Activated naive CD4-positive, alpha-beta T cell treated with anti-CD3 and anti-CD28 coated beads, Interleukin-2, amount 10 ng/mL, durations not matched to agents 7 days and 5 days (primary cell): Measurements from ENCODE around the gene TMEM154.

ENCODE experiments used
- CTCF ChIA-PET: fragments of 350-600 bp; sonication (Branson Sonifier 250); formaldehyde crosslinking; loops from one replicate; lab custom pipeline; 2021; ENCODE audit warnings: antibody characterized with exemption; lab: Charles Lee
- DNase-seq: peaks from one replicate; pipeline ENCODE4 v3.0.0-alpha.2; 2020
- H3K27ac Mint-ChIP-seq: one replicate; pipeline ENCODE4 v1.8.0; 2021; ENCODE audit warnings: mild to moderate bottlenecking, moderate library complexity, mixed read lengths
- H3K27me3 Mint-ChIP-seq: one replicate; pipeline ENCODE4 v1.8.0; 2021; ENCODE audit warnings: mild to moderate bottlenecking, mixed read lengths
- H3K36me3 Mint-ChIP-seq: one replicate; pipeline ENCODE4 v1.8.0; 2021; ENCODE audit warnings: mixed read lengths
- H3K4me1 Mint-ChIP-seq: one replicate; pipeline ENCODE4 v1.8.0; 2021; ENCODE audit warnings: mixed read lengths
- H3K4me3 Mint-ChIP-seq: one replicate; pipeline ENCODE4 v1.8.0; 2021; ENCODE audit warnings: mild to moderate bottlenecking, moderate library complexity, mixed read lengths
- H3K9me3 Mint-ChIP-seq: one replicate; pipeline ENCODE4 v1.8.0; 2021; ENCODE audit warnings: mixed read lengths

Gene TMEM154

DNA sequence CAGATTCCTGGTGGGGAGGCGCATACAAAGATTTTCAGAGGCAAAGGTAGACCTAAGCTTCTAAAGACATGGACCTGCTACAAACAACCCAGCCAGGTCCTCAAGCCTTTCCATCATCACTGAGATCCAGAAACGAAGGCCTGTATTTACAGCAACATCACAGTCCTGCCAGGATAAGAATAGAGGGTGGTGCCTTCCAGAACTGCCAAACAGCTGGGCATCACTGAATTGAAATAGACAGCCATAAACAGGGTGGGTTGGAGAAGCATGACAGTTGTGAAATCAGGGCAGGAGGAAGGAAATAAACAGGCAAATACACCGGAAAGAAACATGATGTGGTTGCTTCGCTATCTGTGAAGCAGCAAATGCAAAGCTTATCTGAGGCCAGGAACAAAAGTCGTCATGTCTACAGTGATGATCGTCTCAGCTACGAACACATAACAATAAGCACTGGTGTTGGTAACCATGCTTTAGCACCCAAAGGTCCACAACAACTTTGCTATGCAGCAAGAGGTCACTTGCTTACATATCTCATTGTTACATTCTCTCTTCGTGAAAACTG lies 6.7 kb upstream of the TMEM154 start:
- Mint-ChIP-seq H3K36me3 (no peaks in the 10 kb centered on the region), H3K9me3 (no peaks in the 10 kb centered on the region), H3K27me3 (peaks cover 16% of the 10 kb centered on the region), H3K4me3 (no peak overlapping the region), H3K27ac (no peak overlapping the region), H3K4me1 (peaks cover 19% of the 10 kb centered on the region)
- no peak for DNase-seq
- CTCF ChIA-PET, result no interaction called here

- Mint-ChIP-seq H3K9me3 (no peaks in the 10 kb centered on the region), H3K4me1 (peaks cover 36% of the 10 kb centered on the region), H3K27ac (no peak overlapping the region), H3K27me3 (peaks cover 10% of the 10 kb centered on the region), H3K36me3 (peaks cover 3% of the 10 kb centered on the region), H3K4me3 (no peak overlapping the region)
- CTCF ChIA-PET, result interaction anchor here (0.8 to 1.2 kb wide), 3 partner anchors 36 to 181 kb away, joined by 3 read pairs; no protein-coding TSS in a partner anchor
- no peak for DNase-seq
These were observed 4.8 kb upstream of the TMEM154 start for GRCh38 chr4:152684587-152684986.

GRCh38 chr4:152684007-152684406 lies 4.2 kb upstream of the TMEM154 start:
- H3K4me3 Mint-ChIP-seq, result no peak overlapping the region
- CTCF ChIA-PET, result interaction anchor here (0.8 to 1.2 kb wide), 4 partner anchors 35 to 180 kb away, joined by 3 read pairs; no protein-coding TSS in a partner anchor

GRCh38 chr4:152682143-152682941 lies 2.5 kb upstream of the TMEM154 start:
- DNase-seq, result no peak
- Mint-ChIP-seq H3K4me3 (no peak overlapping the region), H3K27me3 (no peaks in the 10 kb centered on the region), H3K27ac (no peak overlapping the region), H3K4me1 (peaks cover 53% of the 10 kb centered on the region), H3K36me3 (peaks cover 18% of the 10 kb centered on the region), H3K9me3 (no peaks in the 10 kb centered on the region)
- CTCF ChIA-PET, result interaction anchor here (1.0 kb wide), 1 partner anchor 54 kb away, joined by 3 read pairs; no protein-coding TSS in a partner anchor

More at GRCh38 chr4:152684007-152684406, 4.2 kb upstream of the TMEM154 start:
- peaks cover 6% of the 10 kb centered on the region for H3K27me3 Mint-ChIP-seq
- H3K9me3 Mint-ChIP-seq, result no peaks in the 10 kb centered on the region
- no peak overlapping the region for H3K27ac Mint-ChIP-seq
- peaks cover 7% of the 10 kb centered on the region for H3K36me3 Mint-ChIP-seq
- DNase-seq, result no peak
- H3K4me1 Mint-ChIP-seq, result peaks cover 39% of the 10 kb centered on the region

GRCh38 chr4:152680988-152681603 lies 1.3 kb upstream of the TMEM154 start:
- H3K4me3 Mint-ChIP-seq, result no peak overlapping the region
- H3K9me3 Mint-ChIP-seq, result no peaks in the 10 kb centered on the region
- DNase-seq, result no peak
- H3K27me3 Mint-ChIP-seq, result no peaks in the 10 kb centered on the region
- CTCF ChIA-PET, result no interaction called here
- H3K4me1 Mint-ChIP-seq, result peaks cover 64% of the 10 kb centered on the region
- peak overlapping the region; percentile 85 for H3K27ac Mint-ChIP-seq
- H3K36me3 Mint-ChIP-seq, result peaks cover 25% of the 10 kb centered on the region

DNA sequence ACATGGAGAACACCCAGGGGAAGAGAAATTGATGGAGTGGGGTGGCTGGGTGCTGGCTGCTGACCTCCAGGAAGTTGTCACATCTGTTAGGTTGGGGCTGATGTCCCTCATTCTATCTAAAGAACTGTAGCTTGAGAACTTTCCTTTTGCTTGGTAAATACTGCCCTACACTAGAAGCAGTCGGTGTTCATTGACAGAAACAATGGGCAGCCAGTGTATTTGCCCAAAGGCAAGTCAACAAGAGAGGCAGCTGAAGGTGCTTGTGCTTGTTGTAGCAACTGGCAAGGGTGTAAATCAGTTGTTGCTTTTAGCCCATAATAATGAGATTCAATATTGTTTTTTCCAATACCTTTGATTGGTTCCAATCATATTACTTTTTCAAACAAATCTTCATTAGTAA lies 956 bp downstream of the TMEM154 start:
- H3K27ac Mint-ChIP-seq, result peak overlapping the region; percentile 97
- no peaks in the 10 kb centered on the region for H3K27me3 Mint-ChIP-seq
- peaks cover 60% of the 10 kb centered on the region for H3K4me1 Mint-ChIP-seq
- H3K36me3 Mint-ChIP-seq, result peaks cover 35% of the 10 kb centered on the region
- H3K4me3 Mint-ChIP-seq, result peak overlapping the region; percentile 92
- no peak for DNase-seq
- no peaks in the 10 kb centered on the region for H3K9me3 Mint-ChIP-seq
- CTCF ChIA-PET, result interaction anchor here (1.0 to 1.5 kb wide), 4 partner anchors 142 to 218 kb away, joined by 3 to 5 read pairs (median 4); no protein-coding TSS in a partner anchor

GRCh38 chr4:152677117-152677516 lies 2.7 kb downstream of the TMEM154 start:
- H3K27me3 Mint-ChIP-seq, result no peaks in the 10 kb centered on the region
- H3K4me3 Mint-ChIP-seq, result no peak overlapping the region
- peaks cover 40% of the 10 kb centered on the region for H3K36me3 Mint-ChIP-seq
- H3K27ac Mint-ChIP-seq, result no peak overlapping the region
- CTCF ChIA-PET, result interaction anchor here (1.2 to 1.5 kb wide), 3 partner anchors 29 to 268 kb away, joined by 4 to 5 read pairs (median 4); no protein-coding TSS in a partner anchor
- DNase-seq, result no peak
- peaks cover 51% of the 10 kb centered on the region for H3K4me1 Mint-ChIP-seq
- no peaks in the 10 kb centered on the region for H3K9me3 Mint-ChIP-seq

DNA sequence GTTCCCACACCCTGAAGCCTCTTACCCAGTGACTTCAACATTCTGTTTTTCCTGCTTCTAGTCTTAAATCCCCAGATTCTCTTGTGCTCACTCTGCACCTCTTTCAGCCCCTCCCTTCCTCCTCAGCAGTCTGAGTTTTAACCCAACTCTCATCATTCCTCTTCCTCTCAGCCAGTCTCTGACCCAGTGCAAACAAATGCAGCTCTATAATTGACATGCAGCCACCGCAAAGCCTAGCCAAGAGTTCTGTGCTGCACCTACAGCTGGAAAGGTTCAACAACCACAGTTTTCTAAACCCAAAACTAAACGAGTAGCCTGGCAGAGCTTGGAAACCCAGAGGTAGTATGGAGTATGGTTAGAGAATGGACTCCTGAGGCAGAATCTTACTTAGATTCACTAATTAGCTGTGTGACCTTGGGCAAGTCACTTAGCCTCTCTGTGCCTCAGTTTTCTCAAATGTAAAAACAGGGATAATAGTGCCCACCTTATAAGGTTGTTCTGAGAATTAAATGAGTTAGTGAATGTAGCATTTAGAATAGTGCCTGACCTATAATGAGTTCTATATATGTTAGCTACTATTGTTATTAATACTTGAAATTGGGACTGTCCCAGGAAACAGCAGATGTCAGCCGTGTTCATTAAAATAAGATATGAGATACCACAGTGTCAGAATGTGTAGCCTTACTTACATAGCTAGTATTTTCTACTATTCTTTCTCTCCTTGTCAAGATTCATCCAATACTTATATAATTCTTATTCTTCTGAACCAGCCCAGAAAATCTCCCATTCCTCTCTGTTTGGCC lies 3.5 kb downstream of the TMEM154 start:
- H3K27ac Mint-ChIP-seq, result no peak overlapping the region
- CTCF ChIA-PET, result interaction anchor here (0.8 to 1.4 kb wide), 3 partner anchors 24 to 267 kb away, joined by 3 to 4 read pairs (median 4); no protein-coding TSS in a partner anchor

GRCh38 chr4:152674359-152674758 lies 5.4 kb downstream of the TMEM154 start:
- Mint-ChIP-seq H3K27me3 (no peaks in the 10 kb centered on the region), H3K4me1 (peaks cover 36% of the 10 kb centered on the region), H3K27ac (no peak overlapping the region), H3K9me3 (no peaks in the 10 kb centered on the region), H3K4me3 (no peak overlapping the region), H3K36me3 (peaks cover 45% of the 10 kb centered on the region)
- no peak for DNase-seq
- CTCF ChIA-PET, result no interaction called here

More for the DNA sequence above, 3.5 kb downstream of the TMEM154 start:
- Mint-ChIP-seq H3K4me1 (peaks cover 49% of the 10 kb centered on the region), H3K36me3 (peaks cover 42% of the 10 kb centered on the region), H3K9me3 (no peaks in the 10 kb centered on the region), H3K4me3 (no peak overlapping the region), H3K27me3 (no peaks in the 10 kb centered on the region)
- DNase-seq, result no peak

DNA sequence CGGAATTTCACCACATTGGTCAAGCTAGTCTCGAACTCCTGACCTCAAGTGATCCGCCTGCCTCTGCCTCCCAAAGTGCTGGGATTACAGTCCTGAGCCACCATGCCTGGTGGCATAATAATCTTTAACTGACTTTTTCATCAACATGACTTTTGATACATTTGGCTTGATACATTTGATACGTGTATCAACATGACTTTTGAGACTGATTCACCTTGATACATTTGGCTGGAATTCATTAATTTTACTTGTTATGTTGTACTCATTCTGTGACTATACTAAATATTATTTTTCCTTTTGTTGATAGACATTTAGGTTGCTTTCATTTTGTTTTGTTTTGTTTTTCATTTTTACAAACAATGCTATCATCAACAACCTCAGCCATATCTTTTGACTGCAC lies 6.3 kb downstream of the TMEM154 start:
- no peak for DNase-seq
- Mint-ChIP-seq H3K4me3 (no peak overlapping the region), H3K4me1 (peaks cover 27% of the 10 kb centered on the region), H3K27me3 (no peaks in the 10 kb centered on the region), H3K9me3 (no peaks in the 10 kb centered on the region), H3K27ac (no peak overlapping the region), H3K36me3 (peaks cover 41% of the 10 kb centered on the region)
- CTCF ChIA-PET, result no interaction called here

- H3K9me3 Mint-ChIP-seq, result no peaks in the 10 kb centered on the region
- CTCF ChIA-PET, result interaction anchor here (1.0 kb wide), 1 partner anchor 12 kb away, joined by 3 read pairs; no protein-coding TSS in a partner anchor
- no peaks in the 10 kb centered on the region for H3K27me3 Mint-ChIP-seq
- no peak overlapping the region for H3K27ac Mint-ChIP-seq
- H3K36me3 Mint-ChIP-seq, result peaks cover 36% of the 10 kb centered on the region
- H3K4me1 Mint-ChIP-seq, result peaks cover 18% of the 10 kb centered on the region
- no peak for DNase-seq
- H3K4me3 Mint-ChIP-seq, result no peak overlapping the region
These were observed 7.3 kb downstream of the TMEM154 start for GRCh38 chr4:152672206-152673092.

GRCh38 chr4:152668338-152668964 lies 11.3 kb downstream of the TMEM154 start:
- Mint-ChIP-seq H3K4me3 (no peak overlapping the region), H3K27me3 (no peaks in the 10 kb centered on the region), H3K9me3 (no peaks in the 10 kb centered on the region), H3K4me1 (peaks cover 10% of the 10 kb centered on the region), H3K36me3 (peaks cover 29% of the 10 kb centered on the region), H3K27ac (no peak overlapping the region)
- no peak for DNase-seq
- CTCF ChIA-PET, result interaction anchor here (0.9 kb wide), 1 partner anchor 23 kb away, joined by 3 read pairs; no protein-coding TSS in a partner anchor
